A673 (cell line): ENCODE measurements around the gene R3HDM1. TPM values are rescaled to one million over a fixed set of nuclear protein-coding genes. Genes with fewer than 3 reads are reported as not detected.

Experiments
- BruUV-seq: library from RNA; stranded (reverse); fragments of 400-500 nt; replicated peaks from 2 replicates; lab custom pipeline; 2021; lab: Mats Ljungman, UMichigan
- CTCF ChIA-PET: fragments of 300-600 bp; sonication (Branson Sonifier 250); formaldehyde crosslinking; loops from one replicate; lab custom pipeline; 2022; ENCODE audit warnings: antibody characterized with exemption; lab: Charles Lee
- POLR2A ChIA-PET: fragments of 300-600 bp; sonication (Branson Sonifier 250); formaldehyde crosslinking; loops from one replicate; lab custom pipeline; 2022; ENCODE audit warnings: antibody characterized with exemption; ENCODE audit not compliant: low non-redundant PET; lab: Charles Lee
- DNase-seq: peaks from one replicate; pipeline ENCODE4 v3.0.0-alpha.2; 2015; ENCODE audit warnings: low spot score
- H3K27ac ChIP-seq: fragments of 200-600 bp; sonication (generic); 2 replicates; pipeline ENCODE4 v1.5.1; 2016; ENCODE audit warnings: mixed run types, low read depth, mild to moderate bottlenecking, mixed read lengths, antibody characterized with exemption, low read length; ENCODE audit not compliant: poor library complexity, severe bottlenecking
- H3K27me3 ChIP-seq: fragments of 200-600 bp; sonication (generic); replicated peaks from 2 replicates; pipeline ENCODE4 v1.6.1; 2017; ENCODE audit warnings: mixed run types, low read depth, mild to moderate bottlenecking, mixed read lengths, antibody characterized with exemption, low read length; ENCODE audit not compliant: insufficient read depth, poor library complexity
- H3K36me3 ChIP-seq: fragments of 200-600 bp; sonication (generic); 2 replicates; pipeline ENCODE4 v1.6.1; 2016; ENCODE audit warnings: mixed run types, mild to moderate bottlenecking, mixed read lengths, antibody characterized with exemption, low read length; ENCODE audit not compliant: insufficient read depth, poor library complexity, severe bottlenecking
- H3K4me1 ChIP-seq: fragments of 200-600 bp; sonication (generic); 2 replicates; pipeline ENCODE4 v1.6.1; 2017; ENCODE audit warnings: mixed run types, mild to moderate bottlenecking, mixed read lengths, antibody characterized with exemption, low read length; ENCODE audit not compliant: insufficient read depth, poor library complexity, severe bottlenecking
- H3K4me3 ChIP-seq: fragments of 200-600 bp; sonication (generic); 2 replicates; pipeline ENCODE4 v1.5.1; 2016; ENCODE audit warnings: low read depth, mixed run types, mild to moderate bottlenecking, mixed read lengths, low read length; ENCODE audit not compliant: poor library complexity, severe bottlenecking
- H3K9me3 ChIP-seq: fragments of 200-600 bp; sonication (generic); 2 replicates; pipeline ENCODE4 v1.6.1; 2016; ENCODE audit warnings: mixed run types, low read depth, mild to moderate bottlenecking, mixed read lengths, antibody characterized with exemption, low read length; ENCODE audit not compliant: poor library complexity, severe bottlenecking
- EZH2 ChIP-seq: fragments of 200-600 bp; sonication (generic); IDR thresholded peaks from 2 replicates; pipeline ENCODE4 v1.6.1; 2017; ENCODE audit warnings: borderline replicate concordance, low read depth, mild to moderate bottlenecking, mixed read lengths, antibody characterized with exemption, low read length; ENCODE audit not compliant: poor library complexity, severe bottlenecking
- intact Hi-C: fragments of 100-400 bp; cut with micrococcal nuclease; formaldehyde crosslinking; loops from one replicate; pipeline ENCODE4 v1.10.0; 2022; ENCODE audit not compliant: unreplicated experiment
- total RNA-seq: library from RNA; stranded (reverse); gene quantifications from 2 replicates; pipeline ENCODE4 v1.2.3, GENCODE V29; 2021
- TF ChIP-seq, protein P1 (sequence below): fragments of 300-800, 200-600 bp; sonication (generic); conservative IDR thresholded peaks from 2 replicates; pipeline ENCODE4 v1.5.1; 2017; ENCODE audit warnings: low read depth, mild to moderate bottlenecking, antibody characterized with exemption, low read length, moderate library complexity, mixed read lengths

Gene R3HDM1
- total RNA-seq, 1 experiment from 2014 or later, result 65.4 TPM

DNA sequence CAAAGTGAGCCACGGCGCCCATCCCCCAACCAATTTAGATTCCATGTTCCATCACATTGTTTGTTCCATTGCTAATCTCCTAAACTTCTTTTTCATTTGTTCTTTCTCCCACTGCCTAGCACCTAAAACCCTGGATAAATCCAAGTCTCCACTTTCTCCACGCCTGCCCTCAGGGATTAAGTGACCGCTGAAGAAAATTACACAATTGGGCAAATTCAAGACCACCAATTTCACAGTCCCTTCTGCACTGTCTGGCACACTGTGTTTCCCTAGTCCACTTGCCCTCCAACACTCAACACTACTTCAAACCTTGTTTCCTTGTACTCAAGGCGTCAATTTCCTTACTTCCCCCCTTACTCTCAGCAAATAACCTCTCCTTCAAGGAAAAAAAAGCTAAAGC, 205.3 kb downstream of the R3HDM1 start:
- Histone ChIP-seq H3K4me1 (no peaks in the 10 kb centered on the region), H3K9me3 (no peaks in the 10 kb centered on the region), H3K27ac (no peak overlapping the region), H3K4me3 (no peak overlapping the region), H3K36me3 (no peaks in the 10 kb centered on the region), H3K27me3 (no peaks in the 10 kb centered on the region)
- no peak for TF ChIP-seq EZH2
- TF ChIP-seq, protein P1, sequence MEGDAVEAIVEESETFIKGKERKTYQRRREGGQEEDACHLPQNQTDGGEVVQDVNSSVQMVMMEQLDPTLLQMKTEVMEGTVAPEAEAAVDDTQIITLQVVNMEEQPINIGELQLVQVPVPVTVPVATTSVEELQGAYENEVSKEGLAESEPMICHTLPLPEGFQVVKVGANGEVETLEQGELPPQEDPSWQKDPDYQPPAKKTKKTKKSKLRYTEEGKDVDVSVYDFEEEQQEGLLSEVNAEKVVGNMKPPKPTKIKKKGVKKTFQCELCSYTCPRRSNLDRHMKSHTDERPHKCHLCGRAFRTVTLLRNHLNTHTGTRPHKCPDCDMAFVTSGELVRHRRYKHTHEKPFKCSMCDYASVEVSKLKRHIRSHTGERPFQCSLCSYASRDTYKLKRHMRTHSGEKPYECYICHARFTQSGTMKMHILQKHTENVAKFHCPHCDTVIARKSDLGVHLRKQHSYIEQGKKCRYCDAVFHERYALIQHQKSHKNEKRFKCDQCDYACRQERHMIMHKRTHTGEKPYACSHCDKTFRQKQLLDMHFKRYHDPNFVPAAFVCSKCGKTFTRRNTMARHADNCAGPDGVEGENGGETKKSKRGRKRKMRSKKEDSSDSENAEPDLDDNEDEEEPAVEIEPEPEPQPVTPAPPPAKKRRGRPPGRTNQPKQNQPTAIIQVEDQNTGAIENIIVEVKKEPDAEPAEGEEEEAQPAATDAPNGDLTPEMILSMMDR, result no peak
- CTCF ChIA-PET, result no interaction called here
- intact Hi-C loops, result no loop called here
- no peak for DNase-seq
- POLR2A ChIA-PET, result no interaction called here
- BruUV-seq, result no TSS peak

DNA sequence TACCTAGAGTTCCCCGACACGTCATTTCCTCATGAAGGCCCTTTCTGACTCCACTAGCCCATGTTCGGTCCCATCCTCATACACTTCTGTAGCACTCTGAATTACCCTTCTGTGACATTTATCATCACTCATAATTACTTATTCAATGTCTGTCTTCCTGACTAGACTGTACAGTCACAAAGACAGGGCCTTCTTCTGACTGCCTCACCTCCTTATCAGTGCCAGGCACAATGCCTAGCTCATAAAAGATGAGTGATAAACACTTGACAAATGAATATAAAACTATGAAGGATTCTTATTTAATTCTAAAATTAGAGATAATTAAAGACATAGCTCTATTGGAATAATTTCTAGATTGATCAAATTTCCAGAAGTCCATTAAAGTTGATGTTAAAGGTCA, 208.9 kb downstream of the R3HDM1 start:
- Histone ChIP-seq H3K27me3 (no peaks in the 10 kb centered on the region), H3K9me3 (no peaks in the 10 kb centered on the region), H3K27ac (no peak overlapping the region), H3K36me3 (no peaks in the 10 kb centered on the region), H3K4me1 (peaks cover 14% of the 10 kb centered on the region), H3K4me3 (no peak overlapping the region)
- ChIA-PET CTCF (no interaction called here), POLR2A (no interaction called here)
- no peak for DNase-seq
- intact Hi-C loops, result no loop called here
- BruUV-seq, result no TSS peak
- TF ChIP-seq, protein P1, result no peak
- no peak for TF ChIP-seq EZH2

DNA sequence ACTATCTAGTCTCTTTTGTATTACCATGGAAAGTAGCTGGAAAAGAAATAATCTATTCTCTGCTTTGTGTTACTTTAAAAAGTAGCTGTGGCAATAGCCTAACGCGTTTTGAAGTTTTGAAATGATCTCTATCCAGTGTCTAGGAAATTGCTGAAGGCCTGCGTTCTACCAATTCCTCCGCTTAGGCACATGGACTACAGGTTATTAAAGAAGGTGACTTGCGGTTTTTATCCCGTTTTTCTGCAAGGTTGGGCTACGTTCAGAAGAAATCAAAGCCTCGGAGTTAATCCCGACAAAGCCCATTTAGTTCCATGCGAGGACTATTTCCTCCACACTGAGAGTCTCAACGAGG, 209.7 kb downstream of the R3HDM1 start:
- peaks cover 17% of the 10 kb centered on the region for H3K4me1 ChIP-seq
- intact Hi-C loops, result no loop called here
- BruUV-seq, result TSS peak; percentile 36
- no peaks in the 10 kb centered on the region for H3K9me3 ChIP-seq
- POLR2A ChIA-PET, result interaction anchor here (0.6 kb wide), 1 partner anchor 344 kb away, joined by 10 read pairs; no protein-coding TSS in a partner anchor
- CTCF ChIA-PET, result interaction anchor here (0.6 to 0.7 kb wide), 3 partner anchors 103 to 752 kb away, joined by 3 to 9 read pairs (median 3); no protein-coding TSS in a partner anchor
- peaks cover 1% of the 10 kb centered on the region for H3K36me3 ChIP-seq
- TF ChIP-seq, protein P1, result no peak
- TF ChIP-seq EZH2, result no peak
- no peak overlapping the region for H3K27ac ChIP-seq
- no peaks in the 10 kb centered on the region for H3K27me3 ChIP-seq
- no peak for DNase-seq
- H3K4me3 ChIP-seq, result no peak overlapping the region
